Upper lobe of left lung (tissue), 6 donors: ENCODE data around the gene DMD. TPM values are rescaled to one million over a fixed set of nuclear protein-coding genes. Genes with fewer than 3 reads are reported as not detected.

Source experiments
- ATAC-seq, 2 donors: fragments of 200-7000 bp; cut with Tn5 transposase; one replicate each; pipeline ENCODE4 v1.9.1; 2022; ENCODE audit warnings: mild to moderate bottlenecking in 2 of 2, moderate library complexity in 2 of 2; ENCODE audit not compliant: low FRiP score in 2 of 2
- DNase-seq, 2 donors: peaks; one replicate each; pipeline ENCODE4 v3.0.0-alpha.2; 2019 to 2020
- H3K27ac ChIP-seq, 4 donors: fragments of 200-600 bp; sonication (generic); one replicate each; pipeline ENCODE4 v1.5.1; 2016 to 2019
- H3K27me3 ChIP-seq, 4 donors: fragments of 200-600 bp; sonication (generic); one replicate each; pipeline ENCODE4 v1.5.1; 2017 to 2019
- H3K36me3 ChIP-seq, 4 donors: fragments of 200-600 bp; sonication (generic); one replicate each; pipeline ENCODE4 v1.5.1; 2016 to 2019
- H3K4me1 ChIP-seq, 4 donors: fragments of 200-600 bp; sonication (generic); one replicate each; pipeline ENCODE4 v1.5.1; 2018 to 2019
- H3K4me3 ChIP-seq, 4 donors: fragments of 200-600 bp; sonication (generic); one replicate each; pipeline ENCODE4 v1.5.1; 2017 to 2019; ENCODE audit warnings: mild to moderate bottlenecking in 2 of 4, moderate library complexity in 1 of 4
- H3K9me3 ChIP-seq, 4 donors: fragments of 200-600 bp; sonication (generic); one replicate each; pipeline ENCODE4 v1.5.1; 2018 to 2019
- CTCF ChIP-seq, 6 experiments: fragments of 450-650 bp in 4 of 6; fragments of 200-600 bp in 2 of 6; sonication (generic) in 2 of 6; IDR thresholded peaks; one replicate each; pipeline ENCODE4 v1.5.1; 2016 to 2019; ENCODE audit warnings: antibody characterized with exemption in 6 of 6
- EP300 ChIP-seq, 4 donors: sonication (generic); formaldehyde crosslinking; IDR thresholded peaks; one replicate each; pipeline ENCODE4 v1.5.1; 2017; ENCODE audit warnings: antibody characterized with exemption in 4 of 4, control low read depth in 2 of 4
- POLR2A ChIP-seq, 4 donors: fragments of 450-650 bp; IDR thresholded peaks; one replicate each; pipeline ENCODE4 v1.5.1; 2016 to 2017; ENCODE audit warnings: antibody characterized with exemption in 4 of 4, mild to moderate bottlenecking in 2 of 4
- POLR2AphosphoS5 ChIP-seq, 2 donors: sonication (generic); formaldehyde crosslinking; IDR thresholded peaks; one replicate each; pipeline ENCODE4 v1.5.1; 2017; ENCODE audit warnings: antibody characterized with exemption in 2 of 2
- WGBS, 2 donors: methylation state at CpG; one replicate each; pipeline ENCODE4 v1.1.5; 2017 to 2018; 5-methylcytosine and 5-hydroxymethylcytosine counted together
- total RNA-seq, 6 donors: library from RNA; depleted of rRNA in 4 of 6; stranded (reverse); fragments of >200 nt in 4 of 6; gene quantifications; one replicate each; pipeline versions ENCODE4 v1.1.0 to v1.2.1, GENCODE V29; 2016 to 2021
- donor health status: DM: no; HTN: no; CAD: no; lungs with moderate emphysema.
- donor health status: DM: no; HTN: yes; CAD: no; lungs with severe emphysema.

DMD gene
- total RNA-seq, 6 donors from 2014 or later = 12.5 to 37.0 (median 24.0) TPM

- TF ChIP-seq CTCF (IDR thresholded peaks at IDR 0.05) (no peak), POLR2AphosphoS5 (IDR thresholded peaks at IDR 0.05) (no peak), EP300 (IDR thresholded peaks at IDR 0.05) (no peak), POLR2A (IDR thresholded peaks at IDR 0.05) (no peak)
- H3K4me1 ChIP-seq = no peaks in the 10 kb centered on the region
- ATAC-seq = no peak
- H3K9me3 ChIP-seq = no peaks in the 10 kb centered on the region
- DNase-seq = no peak
- no peaks in the 10 kb centered on the region for H3K27me3 ChIP-seq
- H3K36me3 ChIP-seq = no peaks in the 10 kb centered on the region
- no peak overlapping the region for H3K4me3 ChIP-seq
- no peak overlapping the region for H3K27ac ChIP-seq
- 59 to 66% methylated on average over 2 of the region's 2 CpGs for WGBS, 2 donors
These were observed 1834.8 kb downstream of the DMD start for GRCh38 chrX:31376408-31377022.

- no peaks in the 10 kb centered on the region for H3K4me1 ChIP-seq
- H3K27me3 ChIP-seq = no peaks in the 10 kb centered on the region
- DNase-seq (no peak), ATAC-seq (no peak)
- 82 to 100% methylated on average over 3 to 4 of the region's 4 CpGs for WGBS, 2 donors
- H3K4me3 ChIP-seq = no peak overlapping the region
- H3K9me3 ChIP-seq = no peaks in the 10 kb centered on the region
- TF ChIP-seq POLR2A (IDR thresholded peaks at IDR 0.05) (no peak), EP300 (IDR thresholded peaks at IDR 0.05) (no peak), POLR2AphosphoS5 (IDR thresholded peaks at IDR 0.05) (no peak)
- no peaks in the 10 kb centered on the region for H3K36me3 ChIP-seq
- H3K27ac ChIP-seq = no peak overlapping the region
These were observed 1836.6 kb downstream of the DMD start for GRCh38 chrX:31374786-31375185.

GRCh38 chrX:31371956-31372355 is 1839.4 kb downstream of the DMD start:
- Histone ChIP-seq H3K36me3 (no peaks in the 10 kb centered on the region), H3K4me1 (no peaks in the 10 kb centered on the region), H3K9me3 (no peaks in the 10 kb centered on the region), H3K27me3 (no peaks in the 10 kb centered on the region), H3K4me3 (no peak overlapping the region), H3K27ac (no peak overlapping the region)
- no peak for ATAC-seq
- DNase-seq = no peak
- 70 to 88% methylated on average over 4 to 5 of the region's 5 CpGs for WGBS, 2 donors
- TF ChIP-seq EP300 (IDR thresholded peaks at IDR 0.05) = no peak
- no peak for TF ChIP-seq CTCF (IDR thresholded peaks at IDR 0.05)
- TF ChIP-seq POLR2A (IDR thresholded peaks at IDR 0.05) = no peak
- TF ChIP-seq POLR2AphosphoS5 (IDR thresholded peaks at IDR 0.05) = no peak

GRCh38 chrX:31367816-31368215 is 1843.5 kb downstream of the DMD start:
- 50 to 83% methylated on average over 3 of the region's 3 CpGs for WGBS, 2 donors

GRCh38 chrX:31366041-31366440 is 1845.3 kb downstream of the DMD start:
- DNase-seq (no peak), ATAC-seq (no peak)
- H3K27ac ChIP-seq = no peak overlapping the region
- no peak overlapping the region for H3K4me3 ChIP-seq
- H3K4me1 ChIP-seq = no peaks in the 10 kb centered on the region
- WGBS, 2 donors = 69 to 75% methylated on average over 7 of the region's 7 CpGs
- TF ChIP-seq CTCF (IDR thresholded peaks at IDR 0.05) (no peak), EP300 (IDR thresholded peaks at IDR 0.05) (no peak), POLR2A (IDR thresholded peaks at IDR 0.05) (no peak), POLR2AphosphoS5 (IDR thresholded peaks at IDR 0.05) (no peak)
- H3K36me3 ChIP-seq = no peaks in the 10 kb centered on the region
- H3K27me3 ChIP-seq = no peaks in the 10 kb centered on the region
- no peaks in the 10 kb centered on the region for H3K9me3 ChIP-seq

More at GRCh38 chrX:31367816-31368215, 1843.5 kb downstream of the DMD start:
- no peak for ATAC-seq
- DNase-seq = no peak
- TF ChIP-seq EP300 (IDR thresholded peaks at IDR 0.05) (no peak), CTCF (IDR thresholded peaks at IDR 0.05) (no peak), POLR2A (IDR thresholded peaks at IDR 0.05) (no peak), POLR2AphosphoS5 (IDR thresholded peaks at IDR 0.05) (no peak)
- no peak overlapping the region for H3K27ac ChIP-seq
- H3K36me3 ChIP-seq = no peaks in the 10 kb centered on the region
- no peak overlapping the region for H3K4me3 ChIP-seq
- no peaks in the 10 kb centered on the region for H3K27me3 ChIP-seq
- no peaks in the 10 kb centered on the region for H3K9me3 ChIP-seq
- H3K4me1 ChIP-seq = no peaks in the 10 kb centered on the region
